SK-N-SH (cell line): ENCODE results near the gene RNF130. TPM values are rescaled to one million over a fixed set of nuclear protein-coding genes. Genes with fewer than 3 reads are reported as not detected.

Experiments
- CTCF ChIA-PET: fragments of 300-600, 350-600 bp; formaldehyde crosslinking; extraction: SDS; loops from one replicate; lab custom pipeline; 2021; lab: Yijun Ruan, JAX
- POLR2A ChIA-PET: fragments of 350-600 bp; sonication (Branson Sonifier 250); formaldehyde crosslinking; extraction: SDS; loops from one replicate; lab custom pipeline; 2020; ENCODE audit warnings: antibody characterized with exemption, inconsistent platforms; lab: Yijun Ruan, JAX
- DNase-seq: peaks from one replicate; pipeline ENCODE4 v3.0.0; 2012
- H2AFZ ChIP-seq: fragments of 200-600 bp; sonication (generic); 2 replicates; pipeline ENCODE4 v1.8.1; 2016; ENCODE audit warnings: antibody characterized with exemption, mild to moderate bottlenecking, low read depth
- H3F3A ChIP-seq: fragments of 200-600 bp; sonication (generic); replicated peaks from 2 replicates; pipeline ENCODE3; 2016; ENCODE audit warnings: antibody characterized with exemption, mild to moderate bottlenecking; ENCODE audit not compliant: insufficient read depth
- H3K27ac ChIP-seq, 2 experiments: fragments of 200-500 bp in 1 of 2; fragments of 200-600 bp in 1 of 2; sonication (Bioruptor generic) in 1 of 2; sonication (generic), shearing (Covaris generic) in 1 of 2; 2 replicates each; pipeline versions ENCODE4 v1.5.1 to v1.6.1; 2014 to 2016; ENCODE audit warnings: low read depth in 2 of 2, inconsistent platforms in 1 of 2, low read length in 1 of 2, mild to moderate bottlenecking in 1 of 2, mixed read lengths in 1 of 2
- H3K27me3 ChIP-seq: fragments of 200-600 bp; sonication (generic), shearing (Covaris generic); 2 replicates; pipeline ENCODE4 v1.6.1; 2016; ENCODE audit warnings: mixed run types; ENCODE audit not compliant: insufficient read depth
- H3K36me3 ChIP-seq, 2 experiments: fragments of 200-500 bp in 1 of 2; fragments of 200-600 bp in 1 of 2; sonication (Bioruptor generic) in 1 of 2; sonication (generic) in 1 of 2; replicated peaks in 1 of 2; 2 replicates each; pipeline versions ENCODE3 to v1.5.1; 2014 to 2016; ENCODE audit warnings: low read length in 1 of 2, mild to moderate bottlenecking in 1 of 2; ENCODE audit not compliant: insufficient read depth in 2 of 2, control insufficient read depth in 1 of 2
- H3K4me1 ChIP-seq, 2 experiments: fragments of 200-500 bp in 1 of 2; fragments of 200-600 bp in 1 of 2; sonication (Bioruptor generic) in 1 of 2; sonication (generic), shearing (Covaris generic) in 1 of 2; 2 replicates each; pipeline versions ENCODE4 v1.5.1 to v1.6.1; 2014 to 2016; ENCODE audit warnings: low read depth in 1 of 2, low read length in 1 of 2, mixed run types in 1 of 2; ENCODE audit not compliant: insufficient read depth in 2 of 2, control insufficient read depth in 1 of 2
- H3K4me2 ChIP-seq: fragments of 200-600 bp; sonication (generic), shearing (Covaris generic); 2 replicates; pipeline ENCODE4 v1.6.1; 2017; ENCODE audit warnings: mixed run types
- H3K4me3 ChIP-seq, 2 experiments: fragments of 200-500 bp in 1 of 2; fragments of 200-600 bp in 1 of 2; sonication (Bioruptor generic) in 1 of 2; sonication (generic), shearing (Covaris generic) in 1 of 2; 2 replicates each; pipeline versions ENCODE4 v1.5.1 to v1.8.1; 2014 to 2016; ENCODE audit warnings: low read depth in 2 of 2, inconsistent platforms in 1 of 2, low read length in 1 of 2, mild to moderate bottlenecking in 1 of 2, mixed read lengths in 1 of 2, moderate library complexity in 1 of 2
- H3K79me2 ChIP-seq: fragments of 200-600 bp; sonication (generic); 2 replicates; pipeline ENCODE4 v1.8.1; 2017; ENCODE audit warnings: mild to moderate bottlenecking; ENCODE audit not compliant: insufficient read depth
- H3K9ac ChIP-seq: fragments of 200-600 bp; sonication (generic); 2 replicates; pipeline ENCODE4 v1.6.1; 2017; ENCODE audit warnings: mixed run types
- H3K9me2 ChIP-seq: fragments of 200-600 bp; sonication (generic); 2 replicates; pipeline ENCODE4 v1.6.1; 2017; ENCODE audit warnings: mixed run types
- H3K9me3 ChIP-seq: fragments of 200-600 bp; sonication (generic); 2 replicates; pipeline ENCODE4 v1.6.1; 2017; ENCODE audit warnings: mixed run types, mild to moderate bottlenecking, moderate library complexity
- H4K20me1 ChIP-seq: fragments of 200-600 bp; sonication (generic); 2 replicates; pipeline ENCODE4 v1.6.1; 2017; ENCODE audit warnings: mild to moderate bottlenecking, mixed run types; ENCODE audit not compliant: insufficient read depth
- ELF1 ChIP-seq: IDR thresholded peaks from 2 replicates; pipeline ENCODE4 v1.4.0; 2012
- EZH2phosphoT487 ChIP-seq: fragments of 200-600 bp; sonication (generic); IDR thresholded peaks from 2 replicates; pipeline ENCODE4 v1.6.1; 2017; ENCODE audit warnings: low read depth, mixed run types, mild to moderate bottlenecking, antibody characterized with exemption, moderate library complexity, borderline replicate concordance
- FOSL2 ChIP-seq: IDR thresholded peaks from 2 replicates; pipeline ENCODE4 v1.4.0; 2012; ENCODE audit warnings: low read depth, mild to moderate bottlenecking, moderate library complexity, borderline replicate concordance
- FOXJ3 ChIP-seq: sonication (generic); formaldehyde crosslinking; IDR thresholded peaks from 2 replicates; pipeline ENCODE4 v1.5.1; 2020; ENCODE audit warnings: mild to moderate bottlenecking, missing genetic modification reagents
- FOXM1 ChIP-seq: IDR thresholded peaks from 2 replicates; pipeline ENCODE4 v1.4.0; 2012; ENCODE audit warnings: low read depth, mild to moderate bottlenecking
- MEF2A ChIP-seq: IDR thresholded peaks from 2 replicates; pipeline ENCODE4 v1.4.0; 2012; ENCODE audit warnings: low read depth, borderline replicate concordance
- POLR2AphosphoS5 ChIP-seq: IDR thresholded peaks from 2 replicates; pipeline ENCODE4 v1.6.1; 2012; ENCODE audit warnings: low read depth, low read length
- RAD21 ChIP-seq: IDR thresholded peaks from 2 replicates; pipeline ENCODE4 v1.6.1; 2012; ENCODE audit warnings: mild to moderate bottlenecking, low read length
- RXRA ChIP-seq: IDR thresholded peaks from 2 replicates; pipeline ENCODE4 v1.4.0; 2012; ENCODE audit warnings: low read depth, mild to moderate bottlenecking, borderline replicate concordance
- TAF1 ChIP-seq: IDR thresholded peaks from 2 replicates; pipeline ENCODE4 v1.6.1; 2012; ENCODE audit warnings: low read depth, mild to moderate bottlenecking, low read length, moderate library complexity, borderline replicate concordance
- YY1 ChIP-seq: IDR thresholded peaks from 2 replicates; pipeline ENCODE4 v1.4.0; 2012; ENCODE audit warnings: low read depth, mild to moderate bottlenecking
- WGBS: methylation state at CpG from one replicate; pipeline ENCODE4 v1.1.6; 2017; ENCODE audit warnings: low lambda C conversion rate; 5-methylcytosine and 5-hydroxymethylcytosine counted together
- polyA plus RNA-seq, 3 experiments: library from polyadenylated mRNA; depleted of rRNA; stranded (reverse); fragments of >200 nt; gene quantifications; 2 replicates each; pipeline ENCODE4 v1.2.3, GENCODE V29; 2012
- TF ChIP-seq, protein P1 (sequence below): fragments of 200-600 bp; sonication (generic); IDR thresholded peaks from 2 replicates; pipeline ENCODE4 v1.6.1; 2017; ENCODE audit warnings: antibody characterized with exemption, mild to moderate bottlenecking, moderate library complexity
- TF ChIP-seq, protein P2 (sequence below): IDR thresholded peaks from 2 replicates; pipeline ENCODE4 v1.4.0; 2012; ENCODE audit warnings: low read depth
- TF ChIP-seq, protein P3 (sequence below): fragments of 150-350 bp; IDR thresholded peaks from 2 replicates; pipeline ENCODE4 v1.6.1; 2016; ENCODE audit warnings: mild to moderate bottlenecking, low read depth, low read length
- TF ChIP-seq, protein P4 (sequence below): IDR thresholded peaks from 2 replicates; pipeline ENCODE4; 2012

The RNF130 gene
- polyA plus RNA-seq, 1 of the 3 experiments (the other 2 are of a cell fraction): 41.4 TPM

DNA sequence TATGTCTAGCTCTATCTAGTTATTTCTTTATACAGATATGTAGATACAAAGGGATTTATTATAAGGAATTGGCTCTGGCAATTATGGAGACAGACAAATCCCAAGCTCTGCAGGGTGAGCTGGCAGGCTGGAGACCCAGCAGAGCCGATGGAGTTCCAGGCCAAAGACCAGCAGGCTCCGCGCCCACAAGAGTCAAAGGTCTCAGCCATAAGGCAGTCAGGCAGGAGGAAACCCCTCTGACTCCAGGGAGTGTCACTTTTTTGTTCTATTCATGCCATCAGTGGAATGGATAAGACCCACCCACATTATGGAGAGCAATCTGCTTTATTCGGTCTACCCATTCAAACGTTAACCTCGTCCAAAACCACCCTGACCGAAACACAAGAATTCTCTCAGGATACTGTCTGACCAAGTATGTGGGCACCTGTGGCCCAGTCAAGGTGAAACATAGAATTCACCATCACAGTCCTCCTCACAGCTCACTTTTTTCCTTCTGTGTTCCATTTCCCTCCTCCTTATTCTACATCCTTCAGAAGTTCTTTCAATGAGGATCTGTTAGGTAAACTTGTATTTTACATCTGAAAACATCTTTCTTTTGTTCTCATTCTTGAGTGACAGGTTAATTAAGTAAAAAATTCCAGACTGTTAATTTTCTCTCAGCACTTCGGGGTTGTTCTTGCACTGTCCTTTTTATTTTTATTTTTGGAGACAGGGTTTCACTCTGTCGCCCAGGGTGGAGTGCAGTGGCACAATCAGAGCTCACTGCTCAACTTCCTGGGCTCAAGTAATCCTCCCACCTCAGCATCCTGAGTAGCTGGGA lies 21.2 kb downstream of the RNF130 start:
- H3K9me2 ChIP-seq: no peaks in the 10 kb centered on the region
- WGBS: 80% methylated on average over 7 of the region's 9 CpGs

More for the DNA sequence above, 21.2 kb downstream of the RNF130 start:
- Histone ChIP-seq H4K20me1 (peaks cover 10% of the 10 kb centered on the region; the same call in 1 of the 2 replicates), H3K36me3 (peaks cover 0 to under 1% of the 10 kb centered on the region in 2 experiments), H3K4me1 (peaks cover 0 to 15% of the 10 kb centered on the region in 2 experiments; a peak in 2 of 4 replicates), H3F3A (no peaks in the 10 kb centered on the region)
- POLR2A ChIA-PET: no interaction called here
- TF ChIP-seq YY1 (no peak), RAD21 (no peak), POLR2AphosphoS5 (no peak), RXRA (no peak), ELF1 (no peak), FOSL2 (no peak), MEF2A (no peak), FOXM1 (no peak), EZH2phosphoT487 (no peak), FOXJ3 (CRISPR knock-in tag) (no peak), TAF1 (no peak)
- TF ChIP-seq, protein P1, sequence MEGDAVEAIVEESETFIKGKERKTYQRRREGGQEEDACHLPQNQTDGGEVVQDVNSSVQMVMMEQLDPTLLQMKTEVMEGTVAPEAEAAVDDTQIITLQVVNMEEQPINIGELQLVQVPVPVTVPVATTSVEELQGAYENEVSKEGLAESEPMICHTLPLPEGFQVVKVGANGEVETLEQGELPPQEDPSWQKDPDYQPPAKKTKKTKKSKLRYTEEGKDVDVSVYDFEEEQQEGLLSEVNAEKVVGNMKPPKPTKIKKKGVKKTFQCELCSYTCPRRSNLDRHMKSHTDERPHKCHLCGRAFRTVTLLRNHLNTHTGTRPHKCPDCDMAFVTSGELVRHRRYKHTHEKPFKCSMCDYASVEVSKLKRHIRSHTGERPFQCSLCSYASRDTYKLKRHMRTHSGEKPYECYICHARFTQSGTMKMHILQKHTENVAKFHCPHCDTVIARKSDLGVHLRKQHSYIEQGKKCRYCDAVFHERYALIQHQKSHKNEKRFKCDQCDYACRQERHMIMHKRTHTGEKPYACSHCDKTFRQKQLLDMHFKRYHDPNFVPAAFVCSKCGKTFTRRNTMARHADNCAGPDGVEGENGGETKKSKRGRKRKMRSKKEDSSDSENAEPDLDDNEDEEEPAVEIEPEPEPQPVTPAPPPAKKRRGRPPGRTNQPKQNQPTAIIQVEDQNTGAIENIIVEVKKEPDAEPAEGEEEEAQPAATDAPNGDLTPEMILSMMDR: no peak
- TF ChIP-seq, protein P2, sequence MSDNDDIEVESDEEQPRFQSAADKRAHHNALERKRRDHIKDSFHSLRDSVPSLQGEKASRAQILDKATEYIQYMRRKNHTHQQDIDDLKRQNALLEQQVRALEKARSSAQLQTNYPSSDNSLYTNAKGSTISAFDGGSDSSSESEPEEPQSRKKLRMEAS: no peak
- TF ChIP-seq, protein P3, sequence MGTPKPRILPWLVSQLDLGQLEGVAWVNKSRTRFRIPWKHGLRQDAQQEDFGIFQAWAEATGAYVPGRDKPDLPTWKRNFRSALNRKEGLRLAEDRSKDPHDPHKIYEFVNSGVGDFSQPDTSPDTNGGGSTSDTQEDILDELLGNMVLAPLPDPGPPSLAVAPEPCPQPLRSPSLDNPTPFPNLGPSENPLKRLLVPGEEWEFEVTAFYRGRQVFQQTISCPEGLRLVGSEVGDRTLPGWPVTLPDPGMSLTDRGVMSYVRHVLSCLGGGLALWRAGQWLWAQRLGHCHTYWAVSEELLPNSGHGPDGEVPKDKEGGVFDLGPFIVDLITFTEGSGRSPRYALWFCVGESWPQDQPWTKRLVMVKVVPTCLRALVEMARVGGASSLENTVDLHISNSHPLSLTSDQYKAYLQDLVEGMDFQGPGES: no peak
- TF ChIP-seq, protein P4, sequence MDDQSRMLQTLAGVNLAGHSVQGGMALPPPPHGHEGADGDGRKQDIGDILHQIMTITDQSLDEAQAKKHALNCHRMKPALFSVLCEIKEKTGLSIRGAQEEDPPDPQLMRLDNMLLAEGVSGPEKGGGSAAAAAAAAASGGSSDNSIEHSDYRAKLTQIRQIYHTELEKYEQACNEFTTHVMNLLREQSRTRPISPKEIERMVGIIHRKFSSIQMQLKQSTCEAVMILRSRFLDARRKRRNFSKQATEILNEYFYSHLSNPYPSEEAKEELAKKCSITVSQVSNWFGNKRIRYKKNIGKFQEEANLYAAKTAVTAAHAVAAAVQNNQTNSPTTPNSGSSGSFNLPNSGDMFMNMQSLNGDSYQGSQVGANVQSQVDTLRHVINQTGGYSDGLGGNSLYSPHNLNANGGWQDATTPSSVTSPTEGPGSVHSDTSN: no peak
- TF ChIP-seq, all 33 proteins: peak for 0
- Histone ChIP-seq H3K79me2 (peaks cover 57% of the 10 kb centered on the region), H3K9ac (no peak overlapping the region), H3K27me3 (no peaks in the 10 kb centered on the region), H3K4me3 (no peak overlapping the region), H3K9me3 (no peaks in the 10 kb centered on the region; the same call in 1 of the 2 replicates), H3K27ac (no peak overlapping the region; a peak in 1 of 4 replicates), H3K4me2 (no peak overlapping the region), H2AFZ (no peak overlapping the region)
- DNase-seq: no peak
- CTCF ChIA-PET: interaction anchor here (0.6 to 1.6 kb wide), 3 partner anchors 20 to 54 kb away, joined by 3 read pairs; no protein-coding TSS in a partner anchor
